A673 (cell line): ENCODE results near the gene HIC2.
"Not testable (repeated sequence)": the region's sequence is repeated elsewhere in the genome, so short reads cannot be mapped to it uniquely, and the experiment has no call there.

Experiments used
- EZH2 ChIP-seq: fragments of 200-600 bp; sonication (generic); IDR thresholded peaks from 2 replicates; pipeline ENCODE4 v1.6.1; 2017; ENCODE audit warnings: borderline replicate concordance, low read depth, mild to moderate bottlenecking, mixed read lengths, antibody characterized with exemption, low read length; ENCODE audit not compliant: poor library complexity, severe bottlenecking
- TF ChIP-seq, protein P1 (sequence below): fragments of 300-800, 200-600 bp; sonication (generic); conservative IDR thresholded peaks from 2 replicates; pipeline ENCODE4 v1.5.1; 2017; ENCODE audit warnings: low read depth, mild to moderate bottlenecking, antibody characterized with exemption, low read length, moderate library complexity, mixed read lengths

GRCh38 chr22:21390013-21390412 is 27.2 kb upstream of the HIC2 start:
- TF ChIP-seq, protein P1, sequence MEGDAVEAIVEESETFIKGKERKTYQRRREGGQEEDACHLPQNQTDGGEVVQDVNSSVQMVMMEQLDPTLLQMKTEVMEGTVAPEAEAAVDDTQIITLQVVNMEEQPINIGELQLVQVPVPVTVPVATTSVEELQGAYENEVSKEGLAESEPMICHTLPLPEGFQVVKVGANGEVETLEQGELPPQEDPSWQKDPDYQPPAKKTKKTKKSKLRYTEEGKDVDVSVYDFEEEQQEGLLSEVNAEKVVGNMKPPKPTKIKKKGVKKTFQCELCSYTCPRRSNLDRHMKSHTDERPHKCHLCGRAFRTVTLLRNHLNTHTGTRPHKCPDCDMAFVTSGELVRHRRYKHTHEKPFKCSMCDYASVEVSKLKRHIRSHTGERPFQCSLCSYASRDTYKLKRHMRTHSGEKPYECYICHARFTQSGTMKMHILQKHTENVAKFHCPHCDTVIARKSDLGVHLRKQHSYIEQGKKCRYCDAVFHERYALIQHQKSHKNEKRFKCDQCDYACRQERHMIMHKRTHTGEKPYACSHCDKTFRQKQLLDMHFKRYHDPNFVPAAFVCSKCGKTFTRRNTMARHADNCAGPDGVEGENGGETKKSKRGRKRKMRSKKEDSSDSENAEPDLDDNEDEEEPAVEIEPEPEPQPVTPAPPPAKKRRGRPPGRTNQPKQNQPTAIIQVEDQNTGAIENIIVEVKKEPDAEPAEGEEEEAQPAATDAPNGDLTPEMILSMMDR = not testable (repeated sequence)
- TF ChIP-seq EZH2 = not testable (repeated sequence)
